ENCODE data around the gene SGMS2.

DNA sequence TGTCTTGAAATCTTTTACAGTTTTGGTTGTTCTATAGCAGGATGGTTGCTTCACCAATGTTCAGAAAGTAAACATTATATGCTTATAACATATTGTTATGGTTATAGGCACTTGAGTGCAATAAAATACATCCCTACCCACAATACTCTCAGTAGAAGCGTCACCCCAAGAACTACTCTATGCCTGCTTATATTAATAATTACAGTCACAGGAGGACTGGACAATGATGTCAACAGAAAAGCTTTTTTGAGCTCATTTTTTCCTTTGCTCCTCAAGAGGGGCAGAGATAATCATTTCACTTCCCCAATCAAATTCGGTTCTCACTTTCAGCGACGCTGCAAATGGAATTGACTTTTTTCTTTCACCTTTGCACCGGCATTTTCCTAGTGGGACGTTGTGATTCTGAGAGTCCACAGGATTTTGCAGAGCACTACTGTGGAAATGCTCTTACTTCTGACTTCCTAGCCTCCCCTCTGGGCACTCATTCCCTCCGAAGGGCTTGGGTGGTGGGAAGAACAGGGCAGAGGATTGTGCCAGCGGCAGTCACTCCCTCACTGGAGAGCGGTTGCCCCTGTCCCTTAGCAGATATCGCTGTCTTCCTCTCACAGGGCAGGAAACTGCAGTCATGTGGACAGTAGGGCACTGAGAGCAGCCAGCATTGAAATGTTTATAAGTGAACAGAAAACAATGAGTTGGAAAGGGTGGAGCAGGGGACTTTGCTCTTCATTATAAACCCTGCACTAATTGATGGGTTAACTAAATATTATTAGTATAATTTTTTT, 24.9 kb upstream of the SGMS2 start:
- TF ChIP-seq, protein P1, sequence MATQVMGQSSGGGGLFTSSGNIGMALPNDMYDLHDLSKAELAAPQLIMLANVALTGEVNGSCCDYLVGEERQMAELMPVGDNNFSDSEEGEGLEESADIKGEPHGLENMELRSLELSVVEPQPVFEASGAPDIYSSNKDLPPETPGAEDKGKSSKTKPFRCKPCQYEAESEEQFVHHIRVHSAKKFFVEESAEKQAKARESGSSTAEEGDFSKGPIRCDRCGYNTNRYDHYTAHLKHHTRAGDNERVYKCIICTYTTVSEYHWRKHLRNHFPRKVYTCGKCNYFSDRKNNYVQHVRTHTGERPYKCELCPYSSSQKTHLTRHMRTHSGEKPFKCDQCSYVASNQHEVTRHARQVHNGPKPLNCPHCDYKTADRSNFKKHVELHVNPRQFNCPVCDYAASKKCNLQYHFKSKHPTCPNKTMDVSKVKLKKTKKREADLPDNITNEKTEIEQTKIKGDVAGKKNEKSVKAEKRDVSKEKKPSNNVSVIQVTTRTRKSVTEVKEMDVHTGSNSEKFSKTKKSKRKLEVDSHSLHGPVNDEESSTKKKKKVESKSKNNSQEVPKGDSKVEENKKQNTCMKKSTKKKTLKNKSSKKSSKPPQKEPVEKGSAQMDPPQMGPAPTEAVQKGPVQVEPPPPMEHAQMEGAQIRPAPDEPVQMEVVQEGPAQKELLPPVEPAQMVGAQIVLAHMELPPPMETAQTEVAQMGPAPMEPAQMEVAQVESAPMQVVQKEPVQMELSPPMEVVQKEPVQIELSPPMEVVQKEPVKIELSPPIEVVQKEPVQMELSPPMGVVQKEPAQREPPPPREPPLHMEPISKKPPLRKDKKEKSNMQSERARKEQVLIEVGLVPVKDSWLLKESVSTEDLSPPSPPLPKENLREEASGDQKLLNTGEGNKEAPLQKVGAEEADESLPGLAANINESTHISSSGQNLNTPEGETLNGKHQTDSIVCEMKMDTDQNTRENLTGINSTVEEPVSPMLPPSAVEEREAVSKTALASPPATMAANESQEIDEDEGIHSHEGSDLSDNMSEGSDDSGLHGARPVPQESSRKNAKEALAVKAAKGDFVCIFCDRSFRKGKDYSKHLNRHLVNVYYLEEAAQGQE (IDR thresholded peaks at IDR 0.05; ENCODE audit: low read depth) = no peak
- TF ChIP-seq CEBPB (IDR thresholded peaks at IDR 0.05) (no peak), TAF1 (IDR thresholded peaks at IDR 0.05; ENCODE audit: low read depth) (no peak), FOXM1 (IDR thresholded peaks at IDR 0.05; ENCODE audit: borderline replicate concordance, low read depth) (no peak), EP300 (IDR thresholded peaks at IDR 0.05; ENCODE audit: borderline replicate concordance) (no peak), ZBTB7A (IDR thresholded peaks at IDR 0.05; ENCODE audit: low read depth) (no peak), NFIC (IDR thresholded peaks at IDR 0.05) (no peak), RAD21 (IDR thresholded peaks at IDR 0.05; ENCODE audit: low read depth) (no peak), EGR1 (IDR thresholded peaks at IDR 0.05) (no peak), MAX (IDR thresholded peaks at IDR 0.05) (no peak), TEAD4 (IDR thresholded peaks at IDR 0.05) (no peak)
- TF ChIP-seq, protein P2, sequence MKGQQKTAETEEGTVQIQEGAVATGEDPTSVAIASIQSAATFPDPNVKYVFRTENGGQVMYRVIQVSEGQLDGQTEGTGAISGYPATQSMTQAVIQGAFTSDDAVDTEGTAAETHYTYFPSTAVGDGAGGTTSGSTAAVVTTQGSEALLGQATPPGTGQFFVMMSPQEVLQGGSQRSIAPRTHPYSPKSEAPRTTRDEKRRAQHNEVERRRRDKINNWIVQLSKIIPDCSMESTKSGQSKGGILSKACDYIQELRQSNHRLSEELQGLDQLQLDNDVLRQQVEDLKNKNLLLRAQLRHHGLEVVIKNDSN (IDR thresholded peaks at IDR 0.05) = no peak

Data from Ishikawa (cell line).